Forelimb muscle (tissue), 1 donor: Measurements from ENCODE around the gene STXBP4. TPM values are rescaled to one million over a fixed set of nuclear protein-coding genes. Genes with fewer than 3 reads are reported as not detected.
A peak's percentile ranks its signal among the peaks of the same experiment; 100 is the strongest.

Experiments used
- DNase-seq: peaks from one replicate; pipeline ENCODE4 v3.0.0-alpha.2; 2013; ENCODE audit warnings: low read depth
- polyA plus RNA-seq: library from polyadenylated mRNA; unstranded; fragments of 120-200 nt; gene quantifications from one replicate; pipeline ENCODE4 v1.2.1, GENCODE V29; 2013; ENCODE audit not compliant: insufficient read length

Gene STXBP4
- 3.5 TPM for polyA plus RNA-seq

DNA sequence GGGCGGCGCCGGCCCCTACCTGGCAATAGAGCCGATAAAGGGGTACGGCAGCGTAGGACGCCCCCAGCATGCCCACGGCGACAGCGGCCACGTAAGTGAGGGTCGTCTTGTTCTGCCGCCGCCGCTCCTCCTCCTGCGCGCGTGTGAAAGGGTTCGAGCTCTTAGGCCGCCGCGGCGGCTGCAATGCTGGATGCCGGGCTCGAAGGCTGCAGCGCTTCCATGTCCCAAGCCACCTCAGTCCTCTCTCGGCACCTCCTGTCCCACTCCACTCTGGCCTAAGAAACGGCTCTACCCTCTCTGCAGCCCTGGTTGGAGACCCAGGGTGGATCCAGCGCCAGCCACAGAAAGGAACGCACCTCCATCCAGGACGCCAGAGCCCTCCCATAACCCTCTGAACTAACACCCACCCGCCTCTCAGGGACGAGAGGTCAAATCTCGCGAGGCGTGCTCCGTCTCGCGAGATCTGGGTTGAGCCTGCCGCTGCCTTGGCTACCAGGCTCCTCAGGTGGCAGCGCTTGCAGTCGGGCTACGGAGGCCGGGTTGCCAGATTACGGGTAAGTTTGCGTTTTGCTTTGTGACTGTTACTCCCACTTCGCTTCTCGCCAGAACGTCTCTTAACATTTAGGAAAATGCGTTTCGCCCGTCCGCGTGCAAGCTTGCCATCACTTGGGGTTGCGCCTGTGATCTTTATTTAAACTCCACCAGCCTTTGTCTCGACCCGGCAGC is at the start of gene STXBP4, which contains the start of gene COX11:
Gene STXBP4, plus strand, starts transcription at position 504 of the 726 bp plus-strand sequence. CDS start 17,455 bp downstream, outside the sequence.
Gene COX11, minus strand, starts transcription at position 393 of the 726 bp plus-strand sequence. Its CDS starts 8 bp downstream, at position 385.
- peak; percentile 95 for DNase-seq

GRCh38 chr17:54919425-54919824 is 49.1 kb upstream of the STXBP4 start:
- no peak for DNase-seq

- no peak for DNase-seq
Measured at GRCh38 chr17:54920819-54921218, 47.7 kb upstream of the STXBP4 start.

DNA sequence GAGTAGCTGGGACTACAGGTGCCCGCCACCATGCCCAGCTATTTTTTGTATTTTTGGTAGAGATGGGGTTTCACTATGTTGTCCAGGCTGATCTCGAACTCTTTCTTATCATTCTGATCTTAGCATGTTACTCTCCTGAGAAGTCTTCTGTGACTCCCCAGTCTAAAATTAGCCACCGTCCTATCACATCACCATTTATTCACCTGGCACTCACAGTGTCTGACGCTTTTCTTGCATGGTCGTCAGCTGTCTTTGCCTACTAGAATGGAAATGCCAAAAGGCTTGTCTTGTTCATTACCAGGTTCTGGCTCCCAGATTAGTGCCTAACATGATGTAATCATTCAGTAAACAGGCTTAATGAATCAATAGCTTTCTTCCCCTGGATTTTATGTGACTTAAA is 44.2 kb upstream of the STXBP4 start:
- no peak for DNase-seq

- DNase-seq = no peak
Measured at GRCh38 chr17:54927525-54927924, 41.0 kb upstream of the STXBP4 start.

DNA sequence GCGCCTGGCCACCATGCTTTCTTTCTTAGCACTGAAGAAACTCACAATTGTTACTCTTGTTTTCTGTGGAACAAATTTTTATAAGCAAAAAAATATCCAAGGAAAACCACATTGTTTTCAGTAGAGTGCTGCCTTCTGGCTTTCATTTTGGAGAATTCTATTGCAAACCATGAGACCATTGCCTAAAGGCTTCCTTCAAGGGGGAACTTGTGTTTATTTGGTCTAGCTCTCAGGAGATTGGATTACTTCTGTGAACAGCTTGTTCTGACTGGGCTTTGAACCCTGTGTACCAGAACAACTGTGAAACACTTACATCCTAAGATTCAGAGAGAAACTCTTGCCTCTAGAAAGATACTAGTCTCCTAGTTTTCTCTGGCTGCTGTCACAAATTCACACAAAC is 35.9 kb upstream of the STXBP4 start:
- no peak for DNase-seq

- DNase-seq = no peak
Measured at GRCh38 chr17:54933921-54934320, 34.6 kb upstream of the STXBP4 start.

DNA sequence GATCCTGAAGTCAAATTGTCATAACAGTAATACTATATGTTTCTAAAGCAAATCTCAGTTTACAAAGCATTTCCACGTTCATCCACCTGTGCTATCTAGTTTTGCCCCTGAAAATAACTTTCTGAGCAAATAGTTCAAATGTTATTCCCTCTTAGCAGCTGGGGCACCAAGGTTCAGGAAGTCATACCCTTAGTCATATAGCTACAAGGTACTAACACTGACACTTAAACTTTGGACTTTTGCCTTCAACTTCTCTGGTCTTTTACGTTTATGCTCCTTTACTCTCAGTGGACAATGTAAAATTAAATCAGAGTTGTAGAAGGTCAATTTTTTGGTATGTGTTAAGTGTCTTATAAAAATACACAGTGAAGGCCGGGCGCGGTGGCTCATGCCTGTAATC is 33.1 kb upstream of the STXBP4 start:
- DNase-seq = no peak

GRCh38 chr17:54937018-54937417 is 31.5 kb upstream of the STXBP4 start:
- DNase-seq = no peak

- no peak for DNase-seq
Measured at GRCh38 chr17:54937426-54937825, 31.1 kb upstream of the STXBP4 start.

DNA sequence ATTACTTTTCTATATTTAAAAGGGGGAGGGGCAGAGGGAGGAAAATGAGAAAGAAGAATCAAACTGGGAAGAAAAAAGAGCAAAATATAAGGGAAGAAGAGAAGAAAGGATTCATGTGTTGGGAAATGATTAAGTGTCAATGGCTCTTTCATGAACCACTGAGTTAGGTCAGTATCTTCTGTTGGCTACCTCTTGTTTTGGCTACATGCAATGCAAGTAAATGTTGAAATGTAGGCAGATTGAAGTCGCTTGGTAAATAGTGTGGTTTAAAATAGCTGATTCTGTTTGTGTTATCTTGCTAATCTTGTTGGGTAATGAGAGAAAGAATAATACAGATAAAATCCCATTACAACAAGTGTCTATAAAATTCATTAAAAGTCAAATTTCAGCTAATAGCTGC is 27.3 kb upstream of the STXBP4 start:
- DNase-seq = no peak

DNA sequence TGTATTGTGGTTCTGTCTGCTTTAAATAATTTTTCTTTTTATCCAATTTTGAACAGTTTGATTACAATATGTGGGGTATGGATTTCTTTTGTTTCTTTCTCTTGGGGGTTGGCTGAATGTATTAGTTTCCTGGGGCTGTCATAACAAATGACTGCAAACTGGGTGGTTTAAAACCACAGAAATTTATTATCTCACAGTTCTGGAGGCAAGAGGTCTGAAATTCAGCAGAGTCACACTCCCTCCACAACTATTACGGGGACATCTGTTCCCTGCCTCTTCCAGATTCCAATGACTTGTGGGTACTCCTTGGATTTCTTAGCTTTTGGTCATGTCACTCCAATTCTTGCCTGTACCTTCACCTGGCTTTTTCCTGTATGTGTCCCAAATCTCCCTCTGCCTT is 23.8 kb upstream of the STXBP4 start:
- DNase-seq = no peak

DNA sequence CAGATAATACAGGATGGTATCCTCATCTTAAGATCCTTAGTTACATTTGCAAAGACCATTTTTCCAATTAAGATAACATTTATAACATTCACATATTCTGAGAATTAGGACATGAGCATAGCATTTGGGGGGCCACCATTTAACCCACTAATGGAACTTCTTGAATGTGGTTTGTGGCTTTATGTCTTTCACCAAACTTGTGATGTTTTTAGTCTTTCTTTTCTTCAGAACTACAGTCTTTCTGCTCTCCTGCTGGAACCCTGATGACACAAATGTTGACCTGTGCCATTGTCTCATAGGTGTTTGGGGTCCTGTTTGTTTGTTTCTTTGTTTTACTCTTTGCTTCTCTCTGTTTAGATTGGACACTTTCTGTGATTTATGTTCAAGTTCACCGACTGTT is 23.3 kb upstream of the STXBP4 start:
- DNase-seq = no peak

GRCh38 chr17:54945671-54946070 is 22.9 kb upstream of the STXBP4 start:
- DNase-seq = no peak

- DNase-seq = no peak
Measured at GRCh38 chr17:54947396-54947795, 21.2 kb upstream of the STXBP4 start.

DNA sequence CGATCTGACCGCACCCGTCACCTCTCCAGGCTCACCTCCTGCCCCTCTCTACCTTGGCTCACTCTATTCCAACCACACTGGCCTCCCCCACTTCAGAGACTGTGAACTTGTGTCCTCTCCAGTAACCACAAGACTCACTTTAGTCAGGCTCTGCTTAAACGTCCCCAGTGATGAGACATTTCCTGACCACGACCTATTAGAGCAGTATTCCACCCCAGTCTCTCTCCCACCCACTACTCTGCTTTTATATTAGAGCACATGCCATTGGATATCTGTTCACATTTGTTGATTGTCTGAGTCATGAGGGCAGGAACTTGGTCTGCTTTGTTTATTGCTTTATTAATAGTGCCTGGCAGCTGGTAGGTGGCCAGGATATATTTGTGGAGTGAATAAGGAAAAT is 20.2 kb upstream of the STXBP4 start:
- no peak for DNase-seq

DNA sequence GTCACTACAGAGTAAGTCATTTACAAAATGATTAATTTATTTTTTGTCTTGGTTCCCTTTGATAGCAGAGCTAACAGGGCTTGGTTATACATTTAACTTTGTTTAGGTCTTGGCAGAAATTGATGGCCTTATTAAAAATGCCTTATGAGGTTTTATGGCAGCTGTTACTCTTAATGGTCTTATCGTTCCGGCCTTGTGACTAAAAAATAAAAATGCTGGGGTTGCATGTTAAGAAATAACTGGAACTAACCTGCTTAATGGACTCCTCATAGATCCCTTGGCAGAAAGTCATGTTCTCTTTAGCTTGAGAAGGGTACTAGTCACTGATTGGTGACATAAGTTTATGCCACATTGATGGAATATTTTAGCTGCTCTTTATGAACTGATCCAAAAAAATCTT is 18.4 kb upstream of the STXBP4 start:
- no peak for DNase-seq

DNA sequence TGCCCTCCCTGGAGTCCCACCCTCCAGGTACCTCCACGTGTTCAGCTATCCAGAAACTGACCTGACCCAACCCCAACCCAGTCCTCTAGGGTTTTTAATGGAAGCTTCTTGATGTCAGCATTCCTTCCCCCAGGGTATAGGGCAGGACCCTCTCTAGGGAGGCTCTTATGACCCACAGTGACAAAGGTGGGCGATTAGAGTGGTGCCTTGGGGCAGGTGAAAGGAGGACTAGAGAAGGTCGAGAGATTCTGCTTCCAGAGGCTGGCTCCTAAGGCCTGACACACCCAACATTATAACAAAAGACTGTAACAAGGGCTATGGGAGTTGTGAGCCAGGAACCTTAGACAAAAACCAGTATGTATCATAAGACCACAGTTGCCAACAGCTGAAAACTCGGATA is 17.3 kb upstream of the STXBP4 start:
- DNase-seq = no peak

DNA sequence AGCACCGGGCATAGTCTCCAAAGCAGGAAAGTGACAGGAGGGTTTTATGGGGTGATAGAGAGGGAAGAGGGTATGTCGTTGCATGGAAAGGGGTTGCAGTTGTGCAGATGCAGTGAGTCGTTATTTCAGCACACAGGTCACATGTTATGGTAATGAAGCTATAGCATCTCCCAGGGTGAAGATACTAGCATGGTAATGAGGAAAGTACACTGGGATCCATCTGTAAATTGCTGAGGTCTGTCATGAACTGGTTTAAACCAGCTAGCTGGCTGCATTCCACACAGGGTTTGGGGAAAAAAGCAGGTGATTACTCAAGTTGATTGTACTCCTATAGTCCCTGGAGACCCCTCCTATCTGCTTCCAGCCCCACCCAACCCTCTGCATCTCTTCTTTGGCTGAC is 11.8 kb upstream of the STXBP4 start:
- DNase-seq = no peak

DNA sequence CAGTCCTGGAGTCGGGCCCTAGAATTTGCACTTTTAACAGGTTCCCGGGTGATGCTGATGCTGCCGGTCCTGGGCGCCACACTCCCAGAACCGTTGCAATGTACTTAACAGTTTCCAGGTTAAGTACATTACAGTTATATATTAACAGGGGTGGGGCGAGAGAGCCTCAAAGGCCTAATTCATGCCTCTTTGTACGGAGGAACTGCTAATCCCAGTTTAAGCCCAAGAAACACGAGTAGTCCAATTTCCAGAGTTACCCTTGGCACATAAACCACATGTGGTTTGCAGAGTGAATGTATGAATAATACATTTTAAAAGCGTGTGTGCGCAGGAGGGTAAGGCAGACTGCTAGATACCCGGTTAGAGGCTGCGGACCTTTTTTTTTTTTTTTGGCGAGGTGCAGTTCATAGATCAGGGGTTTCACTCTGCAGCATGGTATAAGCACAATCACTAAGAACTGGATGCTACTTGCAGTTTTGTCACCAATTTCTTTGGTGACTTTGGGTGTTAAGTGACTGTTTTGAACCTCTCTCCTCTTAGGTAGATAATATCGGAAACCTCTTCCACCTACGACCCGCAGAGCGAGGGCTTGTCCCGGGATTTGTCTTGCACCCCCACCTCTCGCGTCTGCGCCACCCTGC is 824 bp upstream of the STXBP4 start:
- no peak for DNase-seq

DNA sequence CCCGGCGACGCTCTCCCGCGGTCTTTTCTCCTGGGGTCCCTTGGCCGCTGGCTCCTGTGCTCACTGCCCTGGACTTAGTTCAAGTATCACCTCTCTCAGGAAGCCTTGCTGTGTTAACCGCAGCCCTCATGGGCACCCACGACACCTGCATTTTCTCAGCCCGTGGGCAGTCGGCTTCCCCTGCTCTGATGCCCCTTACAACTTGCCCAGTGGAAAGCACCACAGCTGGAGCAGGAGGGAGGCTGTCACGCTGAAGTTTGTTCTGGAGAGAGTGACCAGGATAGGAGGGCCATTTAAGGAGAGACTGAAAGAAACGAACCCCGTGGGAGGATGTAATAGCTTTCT is 395 bp downstream of the STXBP4 start:
- no peak for DNase-seq

DNA sequence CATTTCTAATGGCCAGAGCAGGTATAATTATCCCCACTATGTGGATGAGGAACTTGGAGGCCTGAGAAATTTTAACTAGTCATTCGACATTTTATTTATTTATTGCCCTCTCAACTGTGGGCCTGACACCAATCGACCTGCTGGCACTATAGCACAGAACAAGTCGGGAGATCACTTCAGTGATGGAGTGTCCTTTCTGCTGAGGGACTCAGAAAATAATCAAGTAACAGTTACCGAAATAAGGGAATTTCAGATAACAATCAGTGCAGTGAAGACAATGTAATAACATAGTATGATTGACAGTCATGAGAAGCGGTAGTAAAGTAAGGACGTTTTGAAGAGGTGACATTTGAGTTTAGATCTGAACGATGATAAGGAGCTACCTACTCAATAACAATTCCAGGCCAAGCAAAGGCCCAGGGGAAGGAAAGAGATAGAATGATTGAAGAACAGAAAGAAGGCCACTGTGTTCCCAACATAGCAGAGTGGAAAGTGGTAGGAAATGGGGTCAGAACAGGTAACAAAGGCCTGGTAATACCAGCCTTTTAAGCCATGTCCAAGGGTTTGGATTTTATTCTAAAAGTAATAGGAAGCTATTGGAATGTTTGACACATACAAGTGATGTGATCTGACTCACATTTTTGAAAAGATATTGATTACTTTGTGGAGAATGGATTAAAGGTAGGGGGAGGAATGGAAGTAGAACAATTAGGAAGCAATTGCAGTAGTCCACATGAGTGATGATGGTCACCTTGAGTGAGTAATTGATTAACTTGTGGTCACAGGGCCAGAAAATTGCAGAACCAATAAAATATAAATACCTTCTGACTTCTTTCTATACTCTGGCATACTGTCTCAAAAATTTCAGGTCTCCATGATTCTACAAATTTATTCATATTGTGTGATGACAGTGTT is 1.4 kb downstream of the STXBP4 start:
- DNase-seq = no peak
